Sigmoid colon (tissue), 7 donors: Measurements from ENCODE around the gene COQ8A. TPM values are rescaled to one million over a fixed set of nuclear protein-coding genes. Genes with fewer than 3 reads are reported as not detected.

Experiments
- DNase-seq: peaks from one replicate; pipeline ENCODE4 v3.0.0-alpha.2; 2019
- H3K27ac ChIP-seq, 4 donors: fragments of 200-600 bp; sonication (generic); one replicate each; pipeline ENCODE4 v1.5.1; 2016 to 2019; ENCODE audit warnings: mild to moderate bottlenecking in 1 of 4
- H3K27me3 ChIP-seq, 3 donors: fragments of 200-600 bp; sonication (generic); one replicate each; pipeline ENCODE4 v1.5.1; 2019; ENCODE audit warnings: mild to moderate bottlenecking in 1 of 3
- H3K36me3 ChIP-seq, 4 donors: fragments of 200-600 bp; sonication (generic); one replicate each; pipeline ENCODE4 v1.5.1; 2016 to 2019
- H3K4me1 ChIP-seq, 4 donors: fragments of 200-600 bp; sonication (generic); one replicate each; pipeline ENCODE4 v1.5.1; 2017 to 2019
- H3K4me3 ChIP-seq, 4 donors: fragments of 200-600 bp; sonication (generic); one replicate each; pipeline ENCODE4 v1.5.1; 2017 to 2019; ENCODE audit warnings: mild to moderate bottlenecking in 2 of 4, moderate library complexity in 1 of 4
- H3K9me3 ChIP-seq, 4 donors: fragments of 200-600 bp in 3 of 4; sonication (generic) in 3 of 4; one replicate each; pipeline versions ENCODE4 v1.5.1 to v1.6.1; 2013 to 2019
- CTCF ChIP-seq, 4 experiments: fragments of 450-650 bp in 3 of 4; fragments of 200-600 bp in 1 of 4; IDR thresholded peaks; one replicate each; pipeline ENCODE4 v1.5.1; 2016 to 2019; ENCODE audit warnings: antibody characterized with exemption in 4 of 4, mild to moderate bottlenecking in 3 of 4, moderate library complexity in 2 of 4
- EP300 ChIP-seq, 4 donors: sonication (generic); formaldehyde crosslinking; IDR thresholded peaks; one replicate each; pipeline ENCODE4 v1.6.1; 2017; ENCODE audit warnings: antibody characterized with exemption in 4 of 4
- POLR2A ChIP-seq, 2 donors: fragments of 450-650 bp; IDR thresholded peaks; one replicate each; pipeline ENCODE4 v1.6.1; 2016; ENCODE audit warnings: antibody characterized with exemption in 2 of 2, mild to moderate bottlenecking in 2 of 2, moderate library complexity in 2 of 2
- POLR2AphosphoS5 ChIP-seq, 4 donors: sonication (generic); formaldehyde crosslinking; IDR thresholded peaks; one replicate each; pipeline ENCODE4 v1.6.1; 2017; ENCODE audit warnings: antibody characterized with exemption in 4 of 4
- WGBS, 2 donors: extraction: QIAGEN DNeasy Blood & Tissue Kit; methylation state at CpG; one replicate each; pipeline ENCODE4 v1.1.7; 2013; 5-methylcytosine and 5-hydroxymethylcytosine counted together
- intact Hi-C: fragments of 100-400 bp; cut with DNase I; formaldehyde crosslinking; loops from one replicate; pipeline ENCODE4 v1.15.1; 2023
- polyA plus RNA-seq, 3 donors: library from polyadenylated mRNA; stranded (reverse); fragments of 200-250 nt; gene quantifications; one replicate each; pipeline ENCODE4 v1.2.3, GENCODE V29; 2013
- total RNA-seq, 4 donors: library from RNA; depleted of rRNA; stranded (reverse); fragments of >200 nt; gene quantifications; one replicate each; pipeline ENCODE4 v1.1.0, GENCODE V29; 2016
- donor health status: healthy with polysubstance abuse.
- donor health status: Bipolar disorder and iron deficiency.
- donor health status: healthy.

Gene COQ8A
- total and polyA plus RNA-seq, 7 donors, result 20.3 to 129 (median 60.2) TPM

- H3K27ac ChIP-seq, result no peak overlapping the region
- H3K4me1 ChIP-seq, result no peaks in the 10 kb centered on the region
- peaks cover 29 to 100% (median 58%) of the 10 kb centered on the region in 4 donors for H3K36me3 ChIP-seq
- no peak overlapping the region for H3K4me3 ChIP-seq
- H3K9me3 ChIP-seq, result no peaks in the 10 kb centered on the region
- no peak for TF ChIP-seq POLR2AphosphoS5 (IDR thresholded peaks at IDR 0.05)
- no peak for TF ChIP-seq EP300 (IDR thresholded peaks at IDR 0.05)
- DNase-seq, result no peak
- no peaks in the 10 kb centered on the region for H3K27me3 ChIP-seq
- WGBS, 2 donors, result 85 to 87% methylated on average over 8 of the region's 8 CpGs
- intact Hi-C loops, result no loop called here
Measured at GRCh38 chr1:226892524-226892875, 47.6 kb upstream of the COQ8A start.

DNA sequence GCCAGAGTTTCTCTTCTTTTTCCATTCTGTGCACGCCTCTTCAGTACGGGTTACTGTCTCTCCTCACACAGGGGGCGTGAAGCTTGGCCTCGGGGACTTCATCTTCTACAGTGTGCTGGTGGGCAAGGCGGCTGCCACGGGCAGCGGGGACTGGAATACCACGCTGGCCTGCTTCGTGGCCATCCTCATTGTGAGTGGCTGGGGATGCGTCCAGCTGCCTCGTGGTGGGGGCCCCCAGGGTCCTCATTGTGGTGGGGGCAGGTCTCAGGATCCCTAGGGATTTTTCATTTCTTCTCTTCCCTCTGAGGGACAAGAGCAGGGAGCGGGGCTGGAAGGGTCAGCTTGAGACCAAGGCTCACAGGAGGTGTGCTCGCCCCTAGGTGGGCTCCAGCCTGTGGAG, 46.2 kb upstream of the COQ8A start:
- Histone ChIP-seq H3K4me1 (no peaks in the 10 kb centered on the region), H3K27me3 (no peaks in the 10 kb centered on the region), H3K4me3 (no peak overlapping the region), H3K36me3 (peaks cover 24 to 100% (median 47%) of the 10 kb centered on the region in 4 donors), H3K9me3 (no peaks in the 10 kb centered on the region), H3K27ac (no peak overlapping the region)
- intact Hi-C loops, result no loop called here
- TF ChIP-seq CTCF (IDR thresholded peaks at IDR 0.05), result no peak
- no peak for TF ChIP-seq POLR2A (IDR thresholded peaks at IDR 0.05)
- TF ChIP-seq POLR2AphosphoS5 (IDR thresholded peaks at IDR 0.05), result no peak
- no peak for TF ChIP-seq EP300 (IDR thresholded peaks at IDR 0.05)
- 93 to 97% methylated on average over 13 of the region's 13 CpGs for WGBS, 2 donors
- DNase-seq, result no peak

- Histone ChIP-seq H3K4me3 (no peak overlapping the region), H3K27ac (no peak overlapping the region), H3K36me3 (peaks cover 18 to 100% (median 45%) of the 10 kb centered on the region in 4 donors), H3K4me1 (no peaks in the 10 kb centered on the region), H3K9me3 (no peaks in the 10 kb centered on the region), H3K27me3 (no peaks in the 10 kb centered on the region)
- intact Hi-C loops, result no loop called here
- 95 to 97% methylated on average over 3 of the region's 3 CpGs for WGBS, 2 donors
- no peak for DNase-seq
- TF ChIP-seq CTCF (IDR thresholded peaks at IDR 0.05), result no peak
- TF ChIP-seq POLR2A (IDR thresholded peaks at IDR 0.05), result no peak
- TF ChIP-seq EP300 (IDR thresholded peaks at IDR 0.05), result no peak
- TF ChIP-seq POLR2AphosphoS5 (IDR thresholded peaks at IDR 0.05), result no peak
Measured at GRCh38 chr1:226894826-226895225, 45.3 kb upstream of the COQ8A start.

- DNase-seq, result no peak
- Histone ChIP-seq H3K9me3 (no peaks in the 10 kb centered on the region), H3K4me3 (no peak overlapping the region), H3K27me3 (no peaks in the 10 kb centered on the region), H3K4me1 (no peaks in the 10 kb centered on the region), H3K36me3 (peaks cover 12 to 100% (median 45%) of the 10 kb centered on the region in 4 donors), H3K27ac (no peak overlapping the region)
- intact Hi-C loops, result no loop called here
- 76 to 84% methylated on average over 11 of the region's 11 CpGs for WGBS, 2 donors
- no peak for TF ChIP-seq CTCF (IDR thresholded peaks at IDR 0.05)
- TF ChIP-seq EP300 (IDR thresholded peaks at IDR 0.05), result no peak
- TF ChIP-seq POLR2AphosphoS5 (IDR thresholded peaks at IDR 0.05), result no peak
- TF ChIP-seq POLR2A (IDR thresholded peaks at IDR 0.05), result no peak
Measured at GRCh38 chr1:226895644-226896043, 44.5 kb upstream of the COQ8A start.

- no peak for DNase-seq
- Histone ChIP-seq H3K27ac (no peak overlapping the region), H3K4me1 (peaks cover 0 to 2% (median under 1%) of the 10 kb centered on the region in 4 donors), H3K9me3 (no peaks in the 10 kb centered on the region), H3K4me3 (no peak overlapping the region), H3K27me3 (no peaks in the 10 kb centered on the region), H3K36me3 (peaks cover 0 to 82% (median 31%) of the 10 kb centered on the region in 4 donors)
- WGBS, 2 donors, result 90 to 94% methylated on average over 3 of the region's 3 CpGs
- no peak for TF ChIP-seq POLR2AphosphoS5 (IDR thresholded peaks at IDR 0.05)
- TF ChIP-seq POLR2A (IDR thresholded peaks at IDR 0.05), result no peak
- no peak for TF ChIP-seq CTCF (IDR thresholded peaks at IDR 0.05)
- no peak for TF ChIP-seq EP300 (IDR thresholded peaks at IDR 0.05)
- intact Hi-C loops, result no loop called here
Measured at GRCh38 chr1:226898246-226898645, 41.8 kb upstream of the COQ8A start.
